ENCODE data around the gene LYZL2.

The LYZL2 gene

GRCh38 chr10:30589441-30589840 is 40.1 kb downstream of the LYZL2 start:
- DNase-seq, result no peak

GRCh38 chr10:30587522-30588031 is 42.0 kb downstream of the LYZL2 start:
- DNase-seq, result no peak

GRCh38 chr10:30586828-30587227 is 42.7 kb downstream of the LYZL2 start:
- DNase-seq, result no peak

GRCh38 chr10:30583778-30584415 is 45.7 kb downstream of the LYZL2 start:
- DNase-seq, result no peak

- DNase-seq, result no peak
Observed at GRCh38 chr10:30581779-30582380, 47.7 kb downstream of the LYZL2 start.

- DNase-seq, result no peak
Observed at GRCh38 chr10:30580676-30581075, 48.9 kb downstream of the LYZL2 start.

GRCh38 chr10:30580241-30580640 is 49.3 kb downstream of the LYZL2 start:
- no peak for DNase-seq

GRCh38 chr10:30579574-30579973 is 50.0 kb downstream of the LYZL2 start:
- DNase-seq, result no peak

- no peak for DNase-seq
Observed at GRCh38 chr10:30577048-30577447, 52.5 kb downstream of the LYZL2 start.

- DNase-seq, result no peak
Observed at GRCh38 chr10:30576641-30577040, 52.9 kb downstream of the LYZL2 start.

- no peak for DNase-seq
Observed at GRCh38 chr10:30574432-30574796, 55.1 kb downstream of the LYZL2 start.

GRCh38 chr10:30573721-30574431 is 55.7 kb downstream of the LYZL2 start:
- DNase-seq, result no peak

- no peak for DNase-seq
Observed at GRCh38 chr10:30565449-30565848, 64.1 kb downstream of the LYZL2 start.

GRCh38 chr10:30562787-30563186 is 66.8 kb downstream of the LYZL2 start:
- DNase-seq, result no peak
